Gastroesophageal sphincter (tissue), 3 donors: ENCODE measurements around the gene TSPYL2.

Experiments used
- EP300 ChIP-seq: sonication (generic); formaldehyde crosslinking; IDR thresholded peaks from one replicate; pipeline ENCODE4 v1.6.1; 2017; ENCODE audit warnings: antibody characterized with exemption, mild to moderate bottlenecking
- POLR2A ChIP-seq, 2 donors: fragments of 450-650 bp; IDR thresholded peaks; one replicate each; pipeline ENCODE4 v1.6.1; 2017; ENCODE audit warnings: antibody characterized with exemption in 2 of 2, mild to moderate bottlenecking in 2 of 2, moderate library complexity in 1 of 2
- TF ChIP-seq, protein P1 (sequence below), 4 experiments: fragments of 200-600 bp in 2 of 4; fragments of 450-650 bp in 2 of 4; sonication (generic) in 1 of 4; IDR thresholded peaks; one replicate each; pipeline ENCODE4 v1.5.1; 2017 to 2019; ENCODE audit warnings: antibody characterized with exemption in 4 of 4, mild to moderate bottlenecking in 2 of 4, moderate library complexity in 2 of 4

- TF ChIP-seq, protein P1, sequence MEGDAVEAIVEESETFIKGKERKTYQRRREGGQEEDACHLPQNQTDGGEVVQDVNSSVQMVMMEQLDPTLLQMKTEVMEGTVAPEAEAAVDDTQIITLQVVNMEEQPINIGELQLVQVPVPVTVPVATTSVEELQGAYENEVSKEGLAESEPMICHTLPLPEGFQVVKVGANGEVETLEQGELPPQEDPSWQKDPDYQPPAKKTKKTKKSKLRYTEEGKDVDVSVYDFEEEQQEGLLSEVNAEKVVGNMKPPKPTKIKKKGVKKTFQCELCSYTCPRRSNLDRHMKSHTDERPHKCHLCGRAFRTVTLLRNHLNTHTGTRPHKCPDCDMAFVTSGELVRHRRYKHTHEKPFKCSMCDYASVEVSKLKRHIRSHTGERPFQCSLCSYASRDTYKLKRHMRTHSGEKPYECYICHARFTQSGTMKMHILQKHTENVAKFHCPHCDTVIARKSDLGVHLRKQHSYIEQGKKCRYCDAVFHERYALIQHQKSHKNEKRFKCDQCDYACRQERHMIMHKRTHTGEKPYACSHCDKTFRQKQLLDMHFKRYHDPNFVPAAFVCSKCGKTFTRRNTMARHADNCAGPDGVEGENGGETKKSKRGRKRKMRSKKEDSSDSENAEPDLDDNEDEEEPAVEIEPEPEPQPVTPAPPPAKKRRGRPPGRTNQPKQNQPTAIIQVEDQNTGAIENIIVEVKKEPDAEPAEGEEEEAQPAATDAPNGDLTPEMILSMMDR (IDR thresholded peaks at IDR 0.05): no peak
- TF ChIP-seq EP300 (no peak), POLR2A (IDR thresholded peaks at IDR 0.05) (no peak)
These were observed 33.7 kb upstream of the TSPYL2 start, which contains the start of gene GPR173 for GRCh38 chrX:53048169-53049126.
